ENCODE measurements around the gene TMEM184A. TPM values are rescaled to one million over a fixed set of nuclear protein-coding genes. Genes with fewer than 3 reads are reported as not detected.
A peak's percentile ranks its signal among the peaks of the same experiment; 100 is the strongest.

The TMEM184A gene
- total and polyA plus RNA-seq, 2 of the 13 experiments (the other 11 are each of a cell fraction or from before 2014, with no cell fraction given), result 9.5 to 20.4 TPM

DNA sequence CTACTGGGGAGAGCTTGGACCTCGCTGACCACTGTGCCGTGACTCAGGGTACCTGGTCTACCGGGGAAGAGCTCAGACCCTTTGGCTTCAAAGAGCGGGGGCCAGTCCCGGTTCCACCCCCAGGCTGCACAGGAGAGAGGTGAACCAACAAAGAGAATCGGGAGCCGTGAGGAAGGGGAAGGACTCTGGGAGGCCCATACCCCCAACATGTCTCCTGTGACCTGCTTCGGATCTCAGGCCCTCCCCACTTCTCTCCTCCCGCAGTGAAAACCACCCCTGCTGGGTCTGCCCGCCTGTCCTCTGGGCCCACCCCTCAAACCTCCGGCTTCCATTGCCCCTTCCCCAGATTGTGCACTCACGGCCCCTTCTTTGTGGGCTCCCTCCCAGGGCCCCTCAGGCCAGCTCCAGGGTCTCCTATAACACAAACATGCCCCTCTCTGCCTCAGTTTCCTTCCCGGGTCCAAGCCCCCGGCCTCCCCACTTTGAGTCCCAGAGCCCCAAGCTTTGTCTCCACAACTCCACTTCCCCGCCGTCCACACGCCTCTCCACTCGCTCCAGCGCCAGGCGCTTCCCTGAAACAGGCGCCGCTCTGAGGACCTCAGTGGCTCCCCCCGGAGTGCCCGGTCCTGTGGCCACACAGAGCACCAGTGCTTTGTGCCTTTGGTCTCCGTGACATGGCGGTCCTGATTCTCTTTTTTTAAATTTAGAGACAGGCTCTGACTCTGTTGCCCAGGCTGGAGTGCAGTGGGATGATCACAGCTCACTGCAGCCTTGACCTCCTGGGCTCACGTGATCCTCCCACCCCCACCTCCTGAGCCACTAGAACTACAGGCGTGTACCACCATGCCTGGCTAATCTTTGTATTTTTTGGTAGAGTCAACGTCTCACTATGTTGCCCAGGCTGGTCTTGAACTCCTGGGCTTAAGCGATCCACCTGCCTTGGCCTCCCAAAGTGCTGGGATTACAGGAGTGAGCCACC, 44.3 kb downstream of the TMEM184A start:
- no TSS peak for BruUV-seq (replicated peaks)
- peaks cover 0 to 2% of the 10 kb centered on the region in 2 experiments; a peak in 1 of 5 replicates for H3K27me3 ChIP-seq (ENCODE audit: control insufficient read depth in 1 of 2, insufficient read depth in 2 of 2, low read length in 2 of 2)
- H2AFZ ChIP-seq (ENCODE audit: low read length), result no peak overlapping the region
- no peaks in the 10 kb centered on the region for H3K79me2 ChIP-seq (ENCODE audit: insufficient read depth, low read length)
- H3K27ac ChIP-seq (ENCODE audit: extremely low read length, insufficient read depth, low read length), result no peak overlapping the region
- H3K9me3 ChIP-seq (ENCODE audit: low read length), result no peaks in the 10 kb centered on the region
- no peaks in the 10 kb centered on the region for H3K36me3 ChIP-seq (replicated peaks in 1 of 2; ENCODE audit: control insufficient read depth in 1 of 2, insufficient read depth in 2 of 2, low read length in 2 of 2)
- intact Hi-C loops (cut with micrococcal nuclease; ENCODE audit: unreplicated experiment) (no loop called here), in situ Hi-C loops (cut with HindIII; ENCODE audit: extremely low pct_ligation_motif_present, low pct_unique_long_range_greater_than_20kb) (no loop called here)
- no peak overlapping the region; the same call in 1 of the 2 replicates for H3K4me2 ChIP-seq (ENCODE audit: low read depth, low read length)
- no peaks in the 10 kb centered on the region for H4K20me1 ChIP-seq (ENCODE audit: insufficient read depth, low read length)
- ChIA-PET CTCF (ENCODE audit: low intra/inter-chr PET ratio, low total read pairs) (no interaction called here), POLR2A (interaction anchor here (1.1 kb wide), 1 partner anchor 44 kb away, joined by 5 read pairs; no protein-coding TSS in a partner anchor)
- peaks cover 73% of the 10 kb centered on the region for H3K4me1 ChIP-seq (ENCODE audit: insufficient read depth, low read length)
- H3K9ac ChIP-seq (ENCODE audit: insufficient read depth, low read depth, low read length), result no peak overlapping the region
- ATAC-seq (no peak), FAIRE-seq (no peak), DNase-seq (ENCODE audit: low spot score) (no peak)
- no peak overlapping the region for H3K4me3 ChIP-seq (replicated peaks in 1 of 3; ENCODE audit: insufficient read depth in 1 of 3, low read depth in 2 of 3, low read length in 3 of 3)
- 70% methylated on average over 29 of the region's 30 CpGs for WGBS (ENCODE audit: low lambda C conversion rate)
- TF ChIP-seq HMGA1 (CRISPR knock-in tag; conservative IDR thresholded peaks at IDR 0.05) (no peak), SALL2 (CRISPR knock-in tag; IDR thresholded peaks at IDR 0.05) (no peak), THAP7 (CRISPR knock-in tag; IDR thresholded peaks at IDR 0.05) (no peak), MED8 (CRISPR knock-in tag; IDR thresholded peaks at IDR 0.05; ENCODE audit: insufficient replicate concordance) (no peak), HIVEP1 (CRISPR knock-in tag; IDR thresholded peaks at IDR 0.05) (no peak), ARNTL (CRISPR knock-in tag; IDR thresholded peaks at IDR 0.05) (no peak), ETS1 (CRISPR knock-in tag; IDR thresholded peaks at IDR 0.05) (no peak), SIX4 (CRISPR knock-in tag; IDR thresholded peaks at IDR 0.05) (no peak), ZNF891 (CRISPR knock-in tag; IDR thresholded peaks at IDR 0.05) (no peak), KLF9 (CRISPR knock-in tag; IDR thresholded peaks at IDR 0.05; ENCODE audit: low read depth) (no peak), ZNF234 (CRISPR knock-in tag; conservative IDR thresholded peaks at IDR 0.05) (no peak), ZNF770 (CRISPR knock-in tag; IDR thresholded peaks at IDR 0.05) (no peak), NFATC3 (CRISPR knock-in tag; IDR thresholded peaks at IDR 0.05) (no peak), PHB2 (IDR thresholded peaks at IDR 0.05; ENCODE audit: partially characterized antibody) (no peak), TFE3 (CRISPR knock-in tag; IDR thresholded peaks at IDR 0.05) (peak; percentile 36; the same call in 1 of the 2 replicates), HHEX (CRISPR knock-in tag; IDR thresholded peaks at IDR 0.05) (no peak), BHLHE40 (IDR thresholded peaks at IDR 0.05; ENCODE audit: low read length) (peak; percentile 59), ZNF597 (CRISPR knock-in tag; IDR thresholded peaks at IDR 0.05) (no peak)

Data from HepG2 (cell line).